ENCODE results near the gene RNF207. TPM values are rescaled to one million over a fixed set of nuclear protein-coding genes. Genes with fewer than 3 reads are reported as not detected.

RNF207 gene
- total RNA-seq, 1 experiment from 2014 or later, result 4.9 TPM

DNA sequence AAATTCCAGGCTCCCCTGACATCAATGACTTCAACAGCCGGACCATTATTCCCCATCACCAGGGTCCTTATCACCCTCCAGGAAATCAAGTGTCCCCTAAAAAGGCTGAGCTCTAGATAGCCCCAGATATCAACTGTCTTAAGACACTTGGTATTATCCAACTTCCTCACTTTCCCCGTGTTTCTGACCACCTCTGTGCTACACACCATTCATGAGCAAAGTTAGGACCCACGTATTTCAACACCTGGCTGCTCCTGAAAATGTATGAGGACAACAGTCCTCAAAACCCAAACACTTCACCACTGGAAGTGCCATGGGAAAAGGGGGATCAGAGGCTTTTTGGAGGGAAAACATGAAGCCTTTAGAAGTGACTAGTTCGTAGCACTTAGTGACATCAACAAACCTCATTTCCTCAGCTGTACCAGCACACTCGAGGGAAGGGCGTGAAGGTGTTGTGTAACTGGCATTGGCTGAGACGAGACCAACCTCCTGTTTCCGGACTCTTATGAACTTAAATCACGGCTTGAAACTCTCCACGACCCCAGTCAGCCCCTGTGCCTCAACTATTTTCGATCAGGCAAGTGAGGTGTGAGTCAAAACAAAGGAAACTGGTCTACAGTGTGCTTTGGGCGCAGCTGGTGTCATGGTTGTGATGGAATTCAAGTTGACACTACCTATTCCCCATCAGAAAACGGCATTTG is 21.7 kb upstream of the RNF207 start:
- no peak overlapping the region for H2AK5ac ChIP-seq (ENCODE audit: insufficient read length, low read length)
- H3K4me1 ChIP-seq (ENCODE audit: insufficient read depth, low read length), result peaks cover 4% of the 10 kb centered on the region; the same call in 1 of the 2 replicates
- H3K4me3 Mint-ChIP-seq, result no peak overlapping the region
- no peak overlapping the region for H3K14ac ChIP-seq (ENCODE audit: insufficient read depth, low read length)
- no peak overlapping the region for H2AFZ ChIP-seq (ENCODE audit: low read length)
- H3K4me1 Mint-ChIP-seq, result peaks cover 36 to 41% of the 10 kb centered on the region in 2 experiments
- peaks cover 19 to 45% (median 29%) of the 10 kb centered on the region in 3 experiments; a peak in 6 of 7 replicates for H3K36me3 Mint-ChIP-seq (ENCODE audit: insufficient read depth in 1 of 3, low read depth in 3 of 3)
- H4K91ac ChIP-seq (ENCODE audit: insufficient read length, low read depth, low read length), result no peak overlapping the region
- H4K8ac ChIP-seq (replicated peaks; ENCODE audit: insufficient read length, low read depth, low read length), result no peak overlapping the region
- no peak overlapping the region for H3K56ac ChIP-seq (ENCODE audit: insufficient read length, low read depth, low read length)
- H3K9me3 ChIP-seq (ENCODE audit: control insufficient read depth, low read depth, low read length), result no peaks in the 10 kb centered on the region
- no peak overlapping the region for H3K18ac ChIP-seq (ENCODE audit: insufficient read length, low read depth, low read length)
- TF ChIP-seq, protein P1, sequence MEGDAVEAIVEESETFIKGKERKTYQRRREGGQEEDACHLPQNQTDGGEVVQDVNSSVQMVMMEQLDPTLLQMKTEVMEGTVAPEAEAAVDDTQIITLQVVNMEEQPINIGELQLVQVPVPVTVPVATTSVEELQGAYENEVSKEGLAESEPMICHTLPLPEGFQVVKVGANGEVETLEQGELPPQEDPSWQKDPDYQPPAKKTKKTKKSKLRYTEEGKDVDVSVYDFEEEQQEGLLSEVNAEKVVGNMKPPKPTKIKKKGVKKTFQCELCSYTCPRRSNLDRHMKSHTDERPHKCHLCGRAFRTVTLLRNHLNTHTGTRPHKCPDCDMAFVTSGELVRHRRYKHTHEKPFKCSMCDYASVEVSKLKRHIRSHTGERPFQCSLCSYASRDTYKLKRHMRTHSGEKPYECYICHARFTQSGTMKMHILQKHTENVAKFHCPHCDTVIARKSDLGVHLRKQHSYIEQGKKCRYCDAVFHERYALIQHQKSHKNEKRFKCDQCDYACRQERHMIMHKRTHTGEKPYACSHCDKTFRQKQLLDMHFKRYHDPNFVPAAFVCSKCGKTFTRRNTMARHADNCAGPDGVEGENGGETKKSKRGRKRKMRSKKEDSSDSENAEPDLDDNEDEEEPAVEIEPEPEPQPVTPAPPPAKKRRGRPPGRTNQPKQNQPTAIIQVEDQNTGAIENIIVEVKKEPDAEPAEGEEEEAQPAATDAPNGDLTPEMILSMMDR (conservative IDR thresholded peaks at IDR 0.05), result no peak
- H3T11ph ChIP-seq (ENCODE audit: low read length), result no peak overlapping the region
- H3K79me1 ChIP-seq (ENCODE audit: insufficient read depth, low read depth, low read length, poor library complexity, severe bottlenecking), result no peaks in the 10 kb centered on the region
- H3K23me2 ChIP-seq (ENCODE audit: insufficient read length, low read depth, low read length, poor library complexity, severe bottlenecking), result no peaks in the 10 kb centered on the region
- no peak overlapping the region for H2BK15ac ChIP-seq (ENCODE audit: low read depth, low read length)
- no peak overlapping the region for H2BK120ac ChIP-seq (ENCODE audit: low read depth, low read length, poor library complexity, severe bottlenecking)
- H3K79me2 ChIP-seq (ENCODE audit: insufficient read depth, low read length), result peaks cover under 1% of the 10 kb centered on the region; the same call in 1 of the 2 replicates
- H3K27ac Mint-ChIP-seq, result peak overlapping the region in 2 of 3 experiments; percentile 35 to 56; a peak in 4 of 7 replicates
- no peak overlapping the region for H3K23ac ChIP-seq (ENCODE audit: insufficient read length, low read depth, low read length)
- peaks cover 35% of the 10 kb centered on the region for H3K27me3 Mint-ChIP-seq (ENCODE audit: low read depth)
- no peaks in the 10 kb centered on the region for H3K9me3 Mint-ChIP-seq
- no peak overlapping the region for H3K9ac ChIP-seq (ENCODE audit: extremely low read depth, insufficient read length, low read length)
- H3K27ac ChIP-seq (ENCODE audit: insufficient read length, low read depth, low read length), result peak overlapping the region; percentile 0
- no peak overlapping the region for H4K5ac ChIP-seq (ENCODE audit: insufficient read length, low read depth, low read length)
- WGBS (ENCODE audit: extremely low coverage, insufficient read length, low lambda C conversion rate), result no CpG with 5 or more reads among the region's 13 CpGs
- no peak overlapping the region for H2BK20ac ChIP-seq (ENCODE audit: low read depth, low read length, poor library complexity, severe bottlenecking)
- H3K27me3 ChIP-seq (ENCODE audit: insufficient read depth, low read length), result no peaks in the 10 kb centered on the region; the same call in 1 of the 2 replicates
- no peak overlapping the region for H2BK12ac ChIP-seq (ENCODE audit: insufficient read length, low read depth, low read length)
- H4K20me1 ChIP-seq (ENCODE audit: control insufficient read depth, insufficient read depth, insufficient read length), result no peaks in the 10 kb centered on the region
- H3K4me2 ChIP-seq (ENCODE audit: insufficient read depth, insufficient read length, low read length), result no peak overlapping the region
- H2BK5ac ChIP-seq (ENCODE audit: insufficient read length, low read length), result no peak overlapping the region
- no peak for DNase-seq
- H3K4ac ChIP-seq (ENCODE audit: low read depth, low read length), result no peak overlapping the region
